Kidney glomerular epithelial cell (primary cell): Measurements from ENCODE around the gene TRPM3.

Experiments used
- DNase-seq: peaks from one replicate; lab custom pipeline; 2025; lab: John Stamatoyannopoulos, UW

The TRPM3 gene

DNA sequence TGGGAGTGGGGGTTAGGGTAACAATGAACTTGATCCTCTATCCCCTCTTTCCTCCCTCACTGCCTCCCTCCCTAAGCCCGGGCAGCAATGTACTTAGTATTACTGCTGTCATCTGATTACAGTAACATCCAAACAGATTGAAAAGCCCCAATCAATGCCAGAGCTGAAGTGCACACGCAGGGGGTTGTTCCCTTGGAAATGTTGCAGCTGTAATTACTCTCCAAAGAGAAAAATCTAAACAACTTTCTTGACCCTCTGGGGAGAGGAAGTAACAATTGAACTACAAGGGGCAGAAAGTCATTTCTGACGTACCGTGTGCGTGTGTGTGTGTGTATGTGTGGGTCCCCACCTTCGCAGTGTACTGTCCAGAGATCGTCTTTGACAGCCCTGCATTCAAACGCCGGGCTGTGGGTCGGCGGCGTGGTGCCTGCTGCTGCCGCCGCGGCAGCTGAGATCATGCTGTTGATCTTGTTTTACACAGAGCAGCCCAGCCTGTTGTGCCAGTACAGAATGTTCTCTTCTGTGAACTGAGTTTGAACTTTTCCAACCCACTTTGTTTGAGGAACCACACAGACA lies 640.9 kb downstream of the TRPM3 start:
- DNase-seq = no peak

DNA sequence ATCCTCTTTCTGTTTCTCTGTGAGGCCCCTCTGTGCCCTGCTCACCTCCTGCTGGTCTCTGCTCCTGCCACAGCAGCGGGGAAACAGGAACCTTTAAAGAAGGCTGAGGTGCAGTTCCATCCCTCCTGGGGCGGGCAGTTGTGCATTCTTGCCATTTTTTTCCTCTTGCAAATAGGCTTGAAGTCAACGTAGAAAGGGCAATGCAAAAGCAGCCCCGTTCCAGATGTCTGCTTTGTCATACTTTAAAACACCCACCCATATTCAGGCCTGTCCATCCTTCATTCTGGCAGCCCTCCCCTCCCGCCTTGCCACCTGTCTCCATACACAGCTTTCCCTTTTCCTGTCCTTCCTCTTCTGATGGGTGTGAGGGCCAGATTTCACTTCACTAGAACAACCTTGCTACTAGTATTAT lies 641.5 kb downstream of the TRPM3 start:
- no peak for DNase-seq
